SK-N-SH (cell line): ENCODE data around the gene RAD51B. TPM values are rescaled to one million over a fixed set of nuclear protein-coding genes. Genes with fewer than 3 reads are reported as not detected.
"Not testable (repeated sequence)": the region's sequence is repeated elsewhere in the genome, so short reads cannot be mapped to it uniquely, and the experiment has no call there.

Source experiments
- CTCF ChIA-PET: fragments of 300-600, 350-600 bp; formaldehyde crosslinking; extraction: SDS; loops from one replicate; lab custom pipeline; 2021; lab: Yijun Ruan, JAX
- POLR2A ChIA-PET: fragments of 350-600 bp; sonication (Branson Sonifier 250); formaldehyde crosslinking; extraction: SDS; loops from one replicate; lab custom pipeline; 2020; ENCODE audit warnings: antibody characterized with exemption, inconsistent platforms; lab: Yijun Ruan, JAX
- DNase-seq: peaks from one replicate; pipeline ENCODE4 v3.0.0; 2012
- H2AFZ ChIP-seq: fragments of 200-600 bp; sonication (generic); 2 replicates; pipeline ENCODE4 v1.8.1; 2016; ENCODE audit warnings: antibody characterized with exemption, mild to moderate bottlenecking, low read depth
- H3F3A ChIP-seq: fragments of 200-600 bp; sonication (generic); replicated peaks from 2 replicates; pipeline ENCODE3; 2016; ENCODE audit warnings: antibody characterized with exemption, mild to moderate bottlenecking; ENCODE audit not compliant: insufficient read depth
- H3K27ac ChIP-seq, 2 experiments: fragments of 200-500 bp in 1 of 2; fragments of 200-600 bp in 1 of 2; sonication (Bioruptor generic) in 1 of 2; sonication (generic), shearing (Covaris generic) in 1 of 2; 2 replicates each; pipeline versions ENCODE4 v1.5.1 to v1.6.1; 2014 to 2016; ENCODE audit warnings: low read depth in 2 of 2, inconsistent platforms in 1 of 2, low read length in 1 of 2, mild to moderate bottlenecking in 1 of 2, mixed read lengths in 1 of 2
- H3K27me3 ChIP-seq: fragments of 200-600 bp; sonication (generic), shearing (Covaris generic); 2 replicates; pipeline ENCODE4 v1.6.1; 2016; ENCODE audit warnings: mixed run types; ENCODE audit not compliant: insufficient read depth
- H3K36me3 ChIP-seq, 2 experiments: fragments of 200-500 bp in 1 of 2; fragments of 200-600 bp in 1 of 2; sonication (Bioruptor generic) in 1 of 2; sonication (generic) in 1 of 2; replicated peaks in 1 of 2; 2 replicates each; pipeline versions ENCODE3 to v1.5.1; 2014 to 2016; ENCODE audit warnings: low read length in 1 of 2, mild to moderate bottlenecking in 1 of 2; ENCODE audit not compliant: insufficient read depth in 2 of 2, control insufficient read depth in 1 of 2
- H3K4me1 ChIP-seq, 2 experiments: fragments of 200-500 bp in 1 of 2; fragments of 200-600 bp in 1 of 2; sonication (Bioruptor generic) in 1 of 2; sonication (generic), shearing (Covaris generic) in 1 of 2; 2 replicates each; pipeline versions ENCODE4 v1.5.1 to v1.6.1; 2014 to 2016; ENCODE audit warnings: low read depth in 1 of 2, low read length in 1 of 2, mixed run types in 1 of 2; ENCODE audit not compliant: insufficient read depth in 2 of 2, control insufficient read depth in 1 of 2
- H3K4me2 ChIP-seq: fragments of 200-600 bp; sonication (generic), shearing (Covaris generic); 2 replicates; pipeline ENCODE4 v1.6.1; 2017; ENCODE audit warnings: mixed run types
- H3K4me3 ChIP-seq, 2 experiments: fragments of 200-500 bp in 1 of 2; fragments of 200-600 bp in 1 of 2; sonication (Bioruptor generic) in 1 of 2; sonication (generic), shearing (Covaris generic) in 1 of 2; 2 replicates each; pipeline versions ENCODE4 v1.5.1 to v1.8.1; 2014 to 2016; ENCODE audit warnings: low read depth in 2 of 2, inconsistent platforms in 1 of 2, low read length in 1 of 2, mild to moderate bottlenecking in 1 of 2, mixed read lengths in 1 of 2, moderate library complexity in 1 of 2
- H3K79me2 ChIP-seq: fragments of 200-600 bp; sonication (generic); 2 replicates; pipeline ENCODE4 v1.8.1; 2017; ENCODE audit warnings: mild to moderate bottlenecking; ENCODE audit not compliant: insufficient read depth
- H3K9ac ChIP-seq: fragments of 200-600 bp; sonication (generic); 2 replicates; pipeline ENCODE4 v1.6.1; 2017; ENCODE audit warnings: mixed run types
- H3K9me2 ChIP-seq: fragments of 200-600 bp; sonication (generic); 2 replicates; pipeline ENCODE4 v1.6.1; 2017; ENCODE audit warnings: mixed run types
- H3K9me3 ChIP-seq: fragments of 200-600 bp; sonication (generic); 2 replicates; pipeline ENCODE4 v1.6.1; 2017; ENCODE audit warnings: mixed run types, mild to moderate bottlenecking, moderate library complexity
- H4K20me1 ChIP-seq: fragments of 200-600 bp; sonication (generic); 2 replicates; pipeline ENCODE4 v1.6.1; 2017; ENCODE audit warnings: mild to moderate bottlenecking, mixed run types; ENCODE audit not compliant: insufficient read depth
- CHD2 ChIP-seq: fragments of 150-350 bp; IDR thresholded peaks from 2 replicates; pipeline ENCODE4 v1.6.1; 2018; ENCODE audit warnings: low read length; ENCODE audit not compliant: partially characterized antibody
- FOSL2 ChIP-seq: IDR thresholded peaks from 2 replicates; pipeline ENCODE4 v1.4.0; 2012; ENCODE audit warnings: low read depth, mild to moderate bottlenecking, moderate library complexity, borderline replicate concordance
- FOXJ3 ChIP-seq: sonication (generic); formaldehyde crosslinking; IDR thresholded peaks from 2 replicates; pipeline ENCODE4 v1.5.1; 2020; ENCODE audit warnings: mild to moderate bottlenecking, missing genetic modification reagents
- NFIC ChIP-seq: IDR thresholded peaks from 2 replicates; pipeline ENCODE4 v1.4.0; 2012; ENCODE audit warnings: borderline replicate concordance
- NRF1 ChIP-seq: IDR thresholded peaks from 2 replicates; pipeline ENCODE4 v1.6.1; 2012; ENCODE audit warnings: low read depth, mild to moderate bottlenecking, low read length
- REST ChIP-seq: IDR thresholded peaks from 2 replicates; pipeline ENCODE4 v1.6.1; 2012; ENCODE audit warnings: mild to moderate bottlenecking, low read depth, low read length, moderate library complexity
- TAF1 ChIP-seq: IDR thresholded peaks from 2 replicates; pipeline ENCODE4 v1.6.1; 2012; ENCODE audit warnings: low read depth, mild to moderate bottlenecking, low read length, moderate library complexity, borderline replicate concordance
- USF1 ChIP-seq: IDR thresholded peaks from 2 replicates; pipeline ENCODE4 v1.4.0; 2012; ENCODE audit warnings: low read depth, borderline replicate concordance
- USF2 ChIP-seq: fragments of 150-350 bp; IDR thresholded peaks from 2 replicates; pipeline ENCODE4 v1.6.1; 2017; ENCODE audit warnings: antibody characterized with exemption, low read length, low read depth, borderline replicate concordance
- WGBS: methylation state at CpG from one replicate; pipeline ENCODE4 v1.1.6; 2017; ENCODE audit warnings: low lambda C conversion rate; 5-methylcytosine and 5-hydroxymethylcytosine counted together
- polyA plus RNA-seq, 3 experiments: library from polyadenylated mRNA; depleted of rRNA; stranded (reverse); fragments of >200 nt; gene quantifications; 2 replicates each; pipeline ENCODE4 v1.2.3, GENCODE V29; 2012

The RAD51B gene
- polyA plus RNA-seq, 1 of the 3 experiments (the other 2 are of a cell fraction) = 6.0 TPM

GRCh38 chr14:67816326-67817002 is 3.1 kb upstream of the RAD51B start, which contains the start of gene ZFYVE26 (continued):
- TF ChIP-seq USF2 (peak; percentile 92), NRF1 (no peak), REST (peak; percentile 21; the same call in 1 of the 2 replicates), USF1 (peak; percentile 98), NFIC (no peak)

- 93% methylated on average over 14 of the region's 14 CpGs for WGBS
- Histone ChIP-seq H3F3A (no peaks in the 10 kb centered on the region), H3K27me3 (no peaks in the 10 kb centered on the region), H3K36me3 (peaks cover 13 to 15% of the 10 kb centered on the region in 2 experiments), H3K4me1 (peaks cover 8 to 17% of the 10 kb centered on the region in 2 experiments), H3K79me2 (peaks cover 28% of the 10 kb centered on the region), H2AFZ (0 out of 2 replicates have a peak overlapping the region, but pooled peaks have one; percentile 35), H3K4me2 (no peak overlapping the region), H3K9me3 (no peaks in the 10 kb centered on the region), H3K9me2 (no peaks in the 10 kb centered on the region), H3K4me3 (no peak overlapping the region), H3K27ac (no peak overlapping the region), H4K20me1 (no peaks in the 10 kb centered on the region), H3K9ac (no peak overlapping the region)
- TF ChIP-seq CHD2 = no peak
- no peak for TF ChIP-seq NRF1
- TF ChIP-seq FOXJ3 (CRISPR knock-in tag) = no peak
- no peak for TF ChIP-seq TAF1
- TF ChIP-seq FOSL2 = no peak
- no peak for DNase-seq
- ChIA-PET CTCF (no interaction called here), POLR2A (no interaction called here)
These were observed 1.7 kb upstream of the RAD51B start for GRCh38 chr14:67817750-67818438.

- H2AFZ ChIP-seq = 0 out of 2 replicates have a peak overlapping the region, but pooled peaks have one; percentile 35
- H3K4me2 ChIP-seq, POLR2A ChIA-PET, H4K20me1 ChIP-seq, H3K27ac ChIP-seq, H3K27me3 ChIP-seq, H3K9me3 ChIP-seq, H3K4me3 ChIP-seq, CTCF ChIA-PET, H3F3A ChIP-seq, DNase-seq, H3K9me2 ChIP-seq, H3K36me3 ChIP-seq, H3K9ac ChIP-seq: not testable (repeated sequence)
- H3K4me1 ChIP-seq = peaks cover 8 to 17% of the 10 kb centered on the region in 2 experiments
- WGBS = 87% methylated on average over 5 of the region's 6 CpGs
- peaks cover 28% of the 10 kb centered on the region for H3K79me2 ChIP-seq
These were observed 1.1 kb upstream of the RAD51B start for GRCh38 chr14:67818476-67818875.
